Pancreas (tissue), 10 donors: ENCODE measurements around the gene KLK15. TPM values are rescaled to one million over a fixed set of nuclear protein-coding genes. Genes with fewer than 3 reads are reported as not detected.

Experiments used
- ATAC-seq, 4 donors: fragments of 200-7000 bp; cut with Tn5 transposase; one replicate each; pipeline versions ENCODE4 v1.8.0 to v1.9.1; 2020; ENCODE audit warnings: mild to moderate bottlenecking in 4 of 4, moderate library complexity in 4 of 4
- DNase-seq, 6 donors: peaks; one replicate each; pipeline ENCODE4 v3.0.0-alpha.2; 2020
- FAIRE-seq: peaks from 2 replicates; lab custom pipeline; 2012; peaks lifted over from hg19 to GRCh38; lab: Jason Lieb, UNC
- H3K27ac ChIP-seq, 4 donors: fragments of 200-600 bp; sonication (generic); 1 replicate in 3 of 4; 2 replicates in 1 of 4; pipeline versions ENCODE4 v1.5.0 to v1.8.0; 2020
- H3K27me3 ChIP-seq, 4 donors: fragments of 200-600 bp; one replicate each; pipeline ENCODE4 v1.8.0; 2021
- H3K36me3 ChIP-seq, 3 donors: fragments of 200-600 bp; sonication (generic) in 1 of 3; one replicate each; pipeline versions ENCODE4 v1.5.0 to v1.8.0; 2020 to 2021
- H3K4me1 ChIP-seq, 3 donors: fragments of 200-600 bp; one replicate each; pipeline ENCODE4 v1.8.0; 2021
- H3K4me3 ChIP-seq, 4 donors: fragments of 200-600 bp; sonication (generic) in 2 of 4; one replicate each; pipeline versions ENCODE4 v1.5.0 to v1.8.0; 2020 to 2021
- H3K9me3 ChIP-seq, 4 donors: fragments of 200-600 bp; one replicate each; pipeline ENCODE4 v1.8.0; 2021
- CTCF ChIP-seq, 4 donors: fragments of 200-600 bp; sonication (generic) in 3 of 4; IDR thresholded peaks; one replicate each; pipeline versions ENCODE4 v1.5.0 to v1.8.0; 2021; ENCODE audit warnings: antibody characterized with exemption in 4 of 4
- WGBS, 2 donors: extraction: QIAGEN DNeasy Blood & Tissue Kit; methylation state at CpG; one replicate each; pipeline ENCODE4 v1.1.7; 2013; 5-methylcytosine and 5-hydroxymethylcytosine counted together
- intact Hi-C, 3 donors: fragments of 100-400 bp; cut with DNase I; formaldehyde crosslinking; loops; one replicate each; pipeline versions ENCODE4 v1.11.1 to v1.14.2; 2022
- polyA plus RNA-seq, 2 donors: library from polyadenylated mRNA; stranded (reverse); fragments of 200-250 nt; gene quantifications; one replicate each; pipeline ENCODE4 v1.2.3, GENCODE V29; 2013
- total RNA-seq, 6 donors: library from RNA; stranded (reverse); fragmentation: NEBNext Ultra II Directional in 4 of 6; extraction: Animal tissue kit (Norgen Biotek cat#: 25700) in 4 of 6; gene quantifications; one replicate each; pipeline versions ENCODE4 v1.2.1 to v1.2.4, GENCODE V29; 2021 to 2023
- donor health status: healthy with polysubstance abuse.
- donor health status: DM: no; HTN: no; CAD: no; lungs with moderate emphysema.
- donor health status: DM: no; HTN: no; CAD: no.
- donor health status: control.
- donor health status: control.
- donor health status: Bipolar disorder and iron deficiency.
- donor health status: DM: yes; HTN: yes; CAD: no.
- donor health status: DM: no; HTN: no; CAD: no.
- donor health status: DM: no; HTN: no; CAD: no.
- donor health status: DM: yes; HTN: yes; CAD: no.

KLK15 gene
- total and polyA plus RNA-seq, 8 donors, result 0.07 to 0.27 TPM; not detected in 6

- Histone ChIP-seq H3K27me3 (no peaks in the 10 kb centered on the region), H3K27ac (no peak overlapping the region), H3K36me3 (peaks cover 0 to 41% (median 21%) of the 10 kb centered on the region in 3 donors), H3K4me3 (no peak overlapping the region), H3K9me3 (no peaks in the 10 kb centered on the region), H3K4me1 (peaks cover 0 to 16% (median 15%) of the 10 kb centered on the region in 3 donors)
- no peak for ATAC-seq
- FAIRE-seq, result no peak
- 86 to 88% methylated on average over 8 of the region's 8 CpGs for WGBS, 2 donors
- intact Hi-C loops, result no loop called here
- TF ChIP-seq CTCF (IDR thresholded peaks at IDR 0.05), result no peak
- no peak for DNase-seq
Observed at GRCh38 chr19:50801107-50801506, 32.3 kb downstream of the KLK15 start.

GRCh38 chr19:50799547-50799851, 33.9 kb downstream of the KLK15 start:
- TF ChIP-seq CTCF (IDR thresholded peaks at IDR 0.05), result no peak
- no peak for DNase-seq
- H3K36me3 ChIP-seq, result peaks cover 0 to 41% (median 21%) of the 10 kb centered on the region in 3 donors

GRCh38 chr19:50798659-50799546, 34.5 kb downstream of the KLK15 start:
- Histone ChIP-seq H3K4me1 (peaks cover 0 to 15% (median 13%) of the 10 kb centered on the region in 3 donors), H3K4me3 (no peak overlapping the region), H3K36me3 (peaks cover 0 to 41% (median 21%) of the 10 kb centered on the region in 3 donors), H3K27ac (no peak overlapping the region), H3K9me3 (no peaks in the 10 kb centered on the region), H3K27me3 (no peaks in the 10 kb centered on the region)
- TF ChIP-seq CTCF (IDR thresholded peaks at IDR 0.05), result no peak
- no peak for FAIRE-seq
- no peak for ATAC-seq
- DNase-seq, result no peak
- 89 to 90% methylated on average over 21 of the region's 21 CpGs for WGBS, 2 donors
- intact Hi-C loops, result no loop called here

More at GRCh38 chr19:50799547-50799851, 33.9 kb downstream of the KLK15 start:
- FAIRE-seq, result no peak
- ATAC-seq, result no peak
- Histone ChIP-seq H3K9me3 (no peaks in the 10 kb centered on the region), H3K4me3 (no peak overlapping the region), H3K27me3 (no peaks in the 10 kb centered on the region), H3K27ac (no peak overlapping the region), H3K4me1 (peaks cover 0 to 15% (median 13%) of the 10 kb centered on the region in 3 donors)
- 79 to 83% methylated on average over 3 of the region's 3 CpGs for WGBS, 2 donors
- intact Hi-C loops, result no loop called here

GRCh38 chr19:50797781-50798658, 35.4 kb downstream of the KLK15 start:
- TF ChIP-seq CTCF (IDR thresholded peaks at IDR 0.05), result no peak
- Histone ChIP-seq H3K9me3 (no peaks in the 10 kb centered on the region), H3K36me3 (peaks cover 0 to 41% (median 21%) of the 10 kb centered on the region in 3 donors), H3K27ac (no peak overlapping the region), H3K4me3 (no peak overlapping the region), H3K4me1 (peaks cover 0 to 8% (median 6%) of the 10 kb centered on the region in 3 donors), H3K27me3 (no peaks in the 10 kb centered on the region)
- no peak for ATAC-seq
- DNase-seq, result peak in 1 of 6 donors; percentile 81
- intact Hi-C loops, result no loop called here
- no peak for FAIRE-seq
- 86% methylated on average over 18 of the region's 18 CpGs for WGBS, 2 donors
